Measurements from ENCODE around the gene SCLT1. TPM values are rescaled to one million over a fixed set of nuclear protein-coding genes. Genes with fewer than 3 reads are reported as not detected.

The SCLT1 gene
- total RNA-seq, 1 experiment from 2014 or later = 13.3 TPM

GRCh38 chr4:128907981-128908380 is 185.4 kb downstream of the SCLT1 start:
- no peak overlapping the region for H3K9ac ChIP-seq (ENCODE audit: low read length)
- BruUV-seq (replicated peaks) = no TSS peak
- no peaks in the 10 kb centered on the region for H3K9me2 ChIP-seq (ENCODE audit: insufficient read depth)
- CTCF ChIA-PET = no interaction called here
- H4K20me1 ChIP-seq (ENCODE audit: insufficient read depth) = no peaks in the 10 kb centered on the region
- H3K4me2 ChIP-seq (ENCODE audit: low read length) = no peak overlapping the region
- POLR2A ChIA-PET = no interaction called here
- no peaks in the 10 kb centered on the region for H3K36me3 ChIP-seq (ENCODE audit: control insufficient read depth in 1 of 2, insufficient read depth in 2 of 2, low read length in 2 of 2)
- H3K27me3 ChIP-seq (ENCODE audit: insufficient read depth, low read length) = no peaks in the 10 kb centered on the region
- DNase-seq (ENCODE audit: low read depth, low spot score) (no peak), ATAC-seq (no peak)
- no peaks in the 10 kb centered on the region for H3K79me2 ChIP-seq (ENCODE audit: insufficient read depth, low read length)
- no peaks in the 10 kb centered on the region for H3K4me1 ChIP-seq (ENCODE audit: control insufficient read depth in 1 of 2, insufficient read depth in 2 of 2, low read length in 2 of 2)
- no peak overlapping the region for H3K4me3 ChIP-seq (replicated peaks in 1 of 2; ENCODE audit: low read depth in 1 of 2, low read length in 2 of 2)
- no peak overlapping the region for H2AFZ ChIP-seq (ENCODE audit: low read depth, low read length, poor library complexity, severe bottlenecking)
- TF ChIP-seq POLR2AphosphoS5 (IDR thresholded peaks at IDR 0.05; ENCODE audit: low read depth, low read length) (no peak), SRF (IDR thresholded peaks at IDR 0.05; ENCODE audit: low read depth) (no peak), REST (IDR thresholded peaks at IDR 0.05; ENCODE audit: low read depth) (no peak), EGR1 (IDR thresholded peaks at IDR 0.05; ENCODE audit: low read depth) (no peak), YY1 (IDR thresholded peaks at IDR 0.05; ENCODE audit: extremely low read depth, insufficient replicate concordance, low read depth, low read length) (no peak), ZFX (IDR thresholded peaks at IDR 0.05) (no peak), ELF1 (IDR thresholded peaks at IDR 0.05; ENCODE audit: borderline replicate concordance, low read depth) (no peak), SIN3A (IDR thresholded peaks at IDR 0.05; ENCODE audit: low read depth) (no peak), CTCF (IDR thresholded peaks at IDR 0.05 in 2 of 3, conservative IDR thresholded peaks at IDR 0.05 in 1 of 3; ENCODE audit: borderline replicate concordance in 1 of 3, insufficient read depth in 1 of 3, low read depth in 2 of 3, low read length in 2 of 3) (no peak), EZH2 (IDR thresholded peaks at IDR 0.05) (no peak), ZBTB33 (IDR thresholded peaks at IDR 0.05; ENCODE audit: extremely low read depth, insufficient replicate concordance, low read length) (no peak)
- H3K27ac ChIP-seq (ENCODE audit: low read depth, low read length) = no peak overlapping the region
- RAD21 ChIA-PET (ENCODE audit: low non-redundant PET in 1 of 2, low total read pairs in 2 of 2, uncharacterized antibody in 2 of 2, unreplicated experiment in 2 of 2) = no interaction called here
- intact Hi-C loops (cut with micrococcal nuclease) = no loop called here
- no peaks in the 10 kb centered on the region for H3K9me3 ChIP-seq (ENCODE audit: control insufficient read depth in 1 of 2, insufficient read depth in 1 of 2, low read depth in 1 of 2, low read length in 2 of 2)

Measured in HCT116 (cell line).